H9 (cell line): ENCODE results near the gene GET4. TPM values are rescaled to one million over a fixed set of nuclear protein-coding genes. Genes with fewer than 3 reads are reported as not detected.

Experiments used
- DNase-seq: peaks from one replicate; pipeline ENCODE4 v3.0.0-alpha.2; 2017
- H2AFZ ChIP-seq: one replicate; pipeline ENCODE4 v1.6.1; 2013; ENCODE audit warnings: mild to moderate bottlenecking, low read length, control low read depth, moderate library complexity
- H2AK5ac ChIP-seq: 2 replicates; pipeline ENCODE4 v1.6.1; 2013; ENCODE audit warnings: low read length, control low read depth, mixed read lengths; ENCODE audit not compliant: insufficient read length
- H2BK120ac ChIP-seq: one replicate; pipeline ENCODE4 v1.6.1; 2013; ENCODE audit warnings: low read depth, mild to moderate bottlenecking, low read length, control low read depth, inconsistent platforms; ENCODE audit not compliant: poor library complexity, severe bottlenecking
- H2BK12ac ChIP-seq: 2 replicates; pipeline ENCODE4 v1.6.1; 2013; ENCODE audit warnings: low read length, control low read depth, mixed read lengths, low read depth; ENCODE audit not compliant: insufficient read length
- H2BK15ac ChIP-seq: 2 replicates; pipeline ENCODE4 v1.6.1; 2013; ENCODE audit warnings: low read depth, low read length, control low read depth
- H2BK20ac ChIP-seq: one replicate; pipeline ENCODE4 v1.6.1; 2013; ENCODE audit warnings: low read depth, mild to moderate bottlenecking, low read length, control low read depth, inconsistent platforms; ENCODE audit not compliant: poor library complexity, severe bottlenecking
- H2BK5ac ChIP-seq: 2 replicates; pipeline ENCODE4 v1.6.1; 2013; ENCODE audit warnings: low read length, control low read depth, mixed read lengths; ENCODE audit not compliant: insufficient read length
- H3K14ac ChIP-seq: 2 replicates; pipeline ENCODE4 v1.6.1; 2013; ENCODE audit warnings: low read length, control low read depth; ENCODE audit not compliant: insufficient read depth
- H3K18ac ChIP-seq: 2 replicates; pipeline ENCODE4 v1.6.1; 2013; ENCODE audit warnings: low read depth, mild to moderate bottlenecking, mixed read lengths, low read length, control low read depth; ENCODE audit not compliant: insufficient read length
- H3K23ac ChIP-seq: 2 replicates; pipeline ENCODE4 v1.6.1; 2013; ENCODE audit warnings: low read length, control low read depth, mixed read lengths, low read depth; ENCODE audit not compliant: insufficient read length
- H3K23me2 ChIP-seq: 2 replicates; pipeline ENCODE4 v1.6.1; 2013; ENCODE audit warnings: low read depth, mild to moderate bottlenecking, mixed read lengths, low read length, control low read depth; ENCODE audit not compliant: insufficient read length, poor library complexity, severe bottlenecking
- H3K27ac ChIP-seq: 2 replicates; pipeline ENCODE4 v1.5.1; 2013; ENCODE audit warnings: low read length, control low read depth, mixed read lengths, low read depth; ENCODE audit not compliant: insufficient read length
- H3K27me3 ChIP-seq: 2 replicates; pipeline ENCODE4 v1.6.1; 2013; ENCODE audit warnings: low read length, control low read depth, inconsistent platforms; ENCODE audit not compliant: insufficient read depth
- H3K4ac ChIP-seq: 2 replicates; pipeline ENCODE4 v1.6.1; 2013; ENCODE audit warnings: low read depth, mild to moderate bottlenecking, control low read depth, inconsistent platforms, low read length, moderate library complexity
- H3K4me1 ChIP-seq: 2 replicates; pipeline ENCODE4 v1.6.1; 2013; ENCODE audit warnings: low read length, control low read depth, inconsistent platforms; ENCODE audit not compliant: insufficient read depth
- H3K4me2 ChIP-seq: 2 replicates; pipeline ENCODE4 v1.6.1; 2013; ENCODE audit warnings: low read length, control low read depth, mixed read lengths; ENCODE audit not compliant: insufficient read length, insufficient read depth
- H3K56ac ChIP-seq: 2 replicates; pipeline ENCODE4 v1.6.1; 2013; ENCODE audit warnings: low read depth, mild to moderate bottlenecking, mixed read lengths, low read length, control low read depth; ENCODE audit not compliant: insufficient read length
- H3K79me1 ChIP-seq: 2 replicates; pipeline ENCODE4 v1.6.1; 2013; ENCODE audit warnings: low read depth, mild to moderate bottlenecking, moderate library complexity, low read length, control low read depth, inconsistent platforms; ENCODE audit not compliant: insufficient read depth, poor library complexity, severe bottlenecking
- H3K79me2 ChIP-seq: 2 replicates; pipeline ENCODE4 v1.6.1; 2013; ENCODE audit warnings: low read length, control low read depth, inconsistent platforms; ENCODE audit not compliant: insufficient read depth
- H3K9ac ChIP-seq: 2 replicates; pipeline ENCODE4 v1.6.1; 2013; ENCODE audit warnings: low read length, control low read depth, mixed read lengths; ENCODE audit not compliant: insufficient read length; ENCODE audit errors: extremely low read depth
- H3K9me3 ChIP-seq: one replicate; pipeline ENCODE4 v1.6.1; 2013; ENCODE audit warnings: low read depth, low read length, inconsistent platforms; ENCODE audit not compliant: control insufficient read depth
- H3T11ph ChIP-seq: one replicate; pipeline ENCODE4 v1.6.1; 2013; ENCODE audit warnings: mild to moderate bottlenecking, low read length, control low read depth, inconsistent platforms
- H4K20me1 ChIP-seq: one replicate; pipeline ENCODE4 v1.6.1; 2013; ENCODE audit not compliant: control insufficient read depth, insufficient read length, insufficient read depth
- H4K5ac ChIP-seq: 2 replicates; pipeline ENCODE4 v1.6.1; 2013; ENCODE audit warnings: low read depth, mild to moderate bottlenecking, mixed read lengths, low read length, control low read depth; ENCODE audit not compliant: insufficient read length
- H4K8ac ChIP-seq: replicated peaks from 2 replicates; pipeline ENCODE4 v1.6.1; 2013; ENCODE audit warnings: low read length, control low read depth, mixed read lengths, low read depth; ENCODE audit not compliant: insufficient read length
- H4K91ac ChIP-seq: 2 replicates; pipeline ENCODE4 v1.6.1; 2013; ENCODE audit warnings: low read depth, mild to moderate bottlenecking, moderate library complexity, mixed read lengths, low read length, control low read depth; ENCODE audit not compliant: insufficient read length
- H3K27ac Mint-ChIP-seq, 3 experiments: 2 replicates in 2 of 3; 3 replicates in 1 of 3; pipeline ENCODE4 v1.8.0; 2020 to 2021; ENCODE audit warnings: mixed read lengths in 3 of 3, mild to moderate bottlenecking in 1 of 3, moderate library complexity in 1 of 3
- H3K27me3 Mint-ChIP-seq: 2 replicates; pipeline ENCODE4 v1.8.0; 2021; ENCODE audit warnings: low read depth, mild to moderate bottlenecking, moderate library complexity, mixed read lengths
- H3K36me3 Mint-ChIP-seq, 3 experiments: 2 replicates in 2 of 3; 3 replicates in 1 of 3; pipeline ENCODE4 v1.8.0; 2020 to 2021; ENCODE audit warnings: low read depth in 3 of 3, mixed read lengths in 3 of 3; ENCODE audit not compliant: insufficient read depth in 1 of 3
- H3K4me1 Mint-ChIP-seq, 2 experiments: 2 replicates each; pipeline ENCODE4 v1.8.0; 2020; ENCODE audit warnings: mixed read lengths in 2 of 2
- H3K4me3 Mint-ChIP-seq, 2 experiments: 2 replicates in 1 of 2; 3 replicates in 1 of 2; pipeline ENCODE4 v1.8.0; 2020 to 2021; ENCODE audit warnings: mild to moderate bottlenecking in 2 of 2, mixed read lengths in 2 of 2, moderate library complexity in 1 of 2
- H3K9me3 Mint-ChIP-seq, 2 experiments: 2 replicates in 1 of 2; 3 replicates in 1 of 2; pipeline ENCODE4 v1.8.0; 2020; ENCODE audit warnings: mild to moderate bottlenecking in 2 of 2, mixed read lengths in 2 of 2, moderate library complexity in 1 of 2
- CTCF ChIP-seq: fragments of 200-600 bp; sonication (generic); conservative IDR thresholded peaks from 3 replicates; pipeline ENCODE4 v1.8.0; 2021; ENCODE audit warnings: antibody characterized with exemption, mild to moderate bottlenecking
- WGBS: extraction: QIAGEN DNeasy Blood & Tissue Kit; methylation state at CpG from one replicate; pipeline ENCODE4 v1.1.7; 2013; ENCODE audit warnings: missing lambda C conversion rate, low lambda C conversion rate, mixed read lengths; ENCODE audit not compliant: insufficient read length; ENCODE audit errors: extremely low coverage; 5-methylcytosine and 5-hydroxymethylcytosine counted together
- total RNA-seq: library from RNA; stranded (reverse); gene quantifications from 2 replicates; pipeline ENCODE4 v1.2.1, GENCODE V29; 2021

Gene GET4
- total RNA-seq, 1 experiment from 2014 or later = 70.2 TPM

GRCh38 chr7:874031-874749, 2.2 kb upstream of the GET4 start:
- no peak overlapping the region for H2BK120ac ChIP-seq
- no peaks in the 10 kb centered on the region for H3K9me3 ChIP-seq
- H2BK5ac ChIP-seq = no peak overlapping the region
- no peak overlapping the region; the same call in 1 of the 2 replicates for H3K4ac ChIP-seq
- no peak overlapping the region for H4K91ac ChIP-seq
- H3K27me3 ChIP-seq = no peaks in the 10 kb centered on the region
- H3K4me3 Mint-ChIP-seq = no peak overlapping the region
- H3K14ac ChIP-seq = no peak overlapping the region
- peaks cover 45 to 63% (median 58%) of the 10 kb centered on the region in 3 experiments for H3K36me3 Mint-ChIP-seq
- H4K20me1 ChIP-seq = no peaks in the 10 kb centered on the region
- H3K27me3 Mint-ChIP-seq = no peaks in the 10 kb centered on the region
- no peak overlapping the region for H2AK5ac ChIP-seq
- no peak overlapping the region for H2BK15ac ChIP-seq
- H3K4me1 Mint-ChIP-seq = peaks cover 10% of the 10 kb centered on the region in 2 experiments
- WGBS = no CpG with 5 or more reads among the region's 9 CpGs
- no peak overlapping the region for H3K56ac ChIP-seq
- no peak overlapping the region for H4K8ac ChIP-seq
- no peak overlapping the region for H3T11ph ChIP-seq
- no peak overlapping the region for H3K9ac ChIP-seq
- no peak overlapping the region for H3K18ac ChIP-seq
- peaks cover 13% of the 10 kb centered on the region; the same call in 1 of the 2 replicates for H3K79me2 ChIP-seq
- H3K9me3 Mint-ChIP-seq = peaks cover 5 to 6% of the 10 kb centered on the region in 2 experiments
- no peak for TF ChIP-seq CTCF
- H3K27ac Mint-ChIP-seq = no peak overlapping the region; a peak in 2 of 7 replicates
- H4K5ac ChIP-seq = no peak overlapping the region
- peaks cover 5% of the 10 kb centered on the region for H3K23me2 ChIP-seq
- H3K23ac ChIP-seq = no peak overlapping the region
- no peak overlapping the region for H2BK20ac ChIP-seq
- no peak overlapping the region for H2AFZ ChIP-seq
- no peak overlapping the region for H3K27ac ChIP-seq
- DNase-seq = no peak
- H2BK12ac ChIP-seq = no peak overlapping the region
- H3K4me2 ChIP-seq = no peak overlapping the region
- 0 out of 2 replicates have a peak, but pooled peaks cover 2% of the 10 kb centered on the region for H3K4me1 ChIP-seq
- no peaks in the 10 kb centered on the region for H3K79me1 ChIP-seq
